Measurements from ENCODE around the gene EDC3.

EDC3 gene

DNA sequence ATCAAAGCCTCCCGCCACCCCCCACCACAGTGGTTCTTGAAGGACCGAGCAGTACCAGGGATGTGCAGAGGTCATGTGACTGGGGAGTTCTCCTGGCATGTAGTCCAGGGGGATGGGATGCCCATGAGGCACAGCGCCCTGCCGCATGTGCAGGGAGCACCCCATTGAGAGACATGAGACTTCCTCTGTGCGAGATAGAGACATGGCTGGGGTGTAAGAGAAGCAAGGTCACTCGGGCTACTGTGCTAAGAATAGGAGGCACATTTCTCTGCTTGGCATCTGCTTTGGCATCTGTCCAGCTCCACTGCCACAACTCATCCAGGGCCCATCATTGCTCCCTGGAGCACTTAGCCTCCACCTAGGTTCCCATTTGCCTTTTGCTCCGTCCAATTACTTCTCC, 31.9 kb upstream of the EDC3 start:
- no peak for DNase-seq (ENCODE audit: low read depth)
- TF ChIP-seq, protein P1, sequence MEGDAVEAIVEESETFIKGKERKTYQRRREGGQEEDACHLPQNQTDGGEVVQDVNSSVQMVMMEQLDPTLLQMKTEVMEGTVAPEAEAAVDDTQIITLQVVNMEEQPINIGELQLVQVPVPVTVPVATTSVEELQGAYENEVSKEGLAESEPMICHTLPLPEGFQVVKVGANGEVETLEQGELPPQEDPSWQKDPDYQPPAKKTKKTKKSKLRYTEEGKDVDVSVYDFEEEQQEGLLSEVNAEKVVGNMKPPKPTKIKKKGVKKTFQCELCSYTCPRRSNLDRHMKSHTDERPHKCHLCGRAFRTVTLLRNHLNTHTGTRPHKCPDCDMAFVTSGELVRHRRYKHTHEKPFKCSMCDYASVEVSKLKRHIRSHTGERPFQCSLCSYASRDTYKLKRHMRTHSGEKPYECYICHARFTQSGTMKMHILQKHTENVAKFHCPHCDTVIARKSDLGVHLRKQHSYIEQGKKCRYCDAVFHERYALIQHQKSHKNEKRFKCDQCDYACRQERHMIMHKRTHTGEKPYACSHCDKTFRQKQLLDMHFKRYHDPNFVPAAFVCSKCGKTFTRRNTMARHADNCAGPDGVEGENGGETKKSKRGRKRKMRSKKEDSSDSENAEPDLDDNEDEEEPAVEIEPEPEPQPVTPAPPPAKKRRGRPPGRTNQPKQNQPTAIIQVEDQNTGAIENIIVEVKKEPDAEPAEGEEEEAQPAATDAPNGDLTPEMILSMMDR (IDR thresholded peaks at IDR 0.05; ENCODE audit: low read length, missing control alignments) = no peak
- no peak overlapping the region for H3K4me3 ChIP-seq (replicated peaks; ENCODE audit: low read depth, low read length)

DNA sequence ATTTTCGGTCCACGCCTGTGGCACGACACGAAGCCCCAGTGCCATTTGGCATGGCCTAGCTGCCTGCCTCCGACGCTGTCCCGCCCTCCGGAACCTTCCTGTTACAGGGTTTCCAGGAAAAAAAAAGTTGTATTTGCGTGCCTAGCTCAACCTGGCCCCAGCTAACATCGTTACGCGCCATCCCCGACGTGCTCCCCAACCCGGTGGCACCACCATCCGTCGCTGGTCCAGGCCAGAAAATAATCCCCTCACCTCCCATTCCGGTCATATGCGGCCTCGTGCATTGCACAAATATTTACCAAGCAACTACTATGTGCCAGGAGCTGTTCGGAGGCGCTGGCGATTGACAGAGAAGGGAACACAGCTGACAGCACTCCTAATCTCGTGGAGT, 30.9 kb upstream of the EDC3 start:
- DNase-seq (ENCODE audit: low read depth) = no peak
- TF ChIP-seq, protein P1 (IDR thresholded peaks at IDR 0.05; ENCODE audit: low read length, missing control alignments) = no peak
- H3K4me3 ChIP-seq (replicated peaks; ENCODE audit: low read depth, low read length) = peak overlapping the region; percentile 54

DNA sequence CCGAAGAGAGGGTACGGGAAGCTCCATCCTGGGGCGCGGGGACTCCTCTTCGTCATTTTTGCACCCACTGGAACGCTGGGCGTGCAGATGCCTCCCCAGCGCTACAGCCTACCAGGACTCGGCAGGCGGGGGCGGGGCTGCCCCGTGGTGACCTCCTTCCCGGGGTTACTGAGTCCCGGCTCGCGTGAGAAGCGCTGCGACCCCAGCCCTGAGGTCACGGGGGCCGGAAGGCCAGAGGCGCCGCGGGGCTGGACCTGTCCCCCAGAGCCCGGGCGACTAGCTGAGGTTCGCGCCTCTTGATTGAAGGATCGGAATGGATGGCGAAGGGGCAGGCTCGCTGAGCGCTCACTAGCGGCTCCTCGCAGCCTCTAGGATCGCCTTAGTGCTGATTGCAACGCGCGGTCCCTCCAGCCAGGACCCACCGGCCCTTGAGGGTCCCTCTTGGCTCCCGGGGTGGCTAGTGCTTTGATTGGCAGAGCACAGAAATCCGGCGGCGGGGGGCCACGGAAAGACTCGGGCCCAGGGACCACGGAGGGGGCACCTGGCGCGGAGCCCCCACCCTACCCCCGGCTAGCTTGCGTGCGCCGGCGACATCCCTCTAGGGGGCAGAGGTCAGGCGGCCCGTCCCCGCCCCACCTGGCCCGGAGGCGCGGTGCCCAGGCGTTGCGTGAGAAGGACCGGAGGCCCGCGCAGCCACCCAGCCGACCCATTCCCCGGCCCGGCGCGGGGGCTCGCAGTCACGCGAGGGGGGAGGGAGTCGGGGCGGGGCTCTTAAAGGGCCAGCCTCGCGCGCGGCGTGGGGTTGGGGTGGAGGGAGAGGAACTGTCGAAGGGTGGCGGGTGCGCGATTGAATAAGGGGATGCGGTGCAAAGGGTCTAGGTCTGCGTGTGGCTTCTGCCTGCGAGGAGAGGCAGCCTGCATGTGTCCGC, 30.3 kb upstream of the EDC3 start:
- TF ChIP-seq, protein P1 (IDR thresholded peaks at IDR 0.05; ENCODE audit: low read length, missing control alignments) = no peak
- peak overlapping the region; percentile 54 for H3K4me3 ChIP-seq (replicated peaks; ENCODE audit: low read depth, low read length)
- peak; percentile 8 for DNase-seq (ENCODE audit: low read depth)

DNA sequence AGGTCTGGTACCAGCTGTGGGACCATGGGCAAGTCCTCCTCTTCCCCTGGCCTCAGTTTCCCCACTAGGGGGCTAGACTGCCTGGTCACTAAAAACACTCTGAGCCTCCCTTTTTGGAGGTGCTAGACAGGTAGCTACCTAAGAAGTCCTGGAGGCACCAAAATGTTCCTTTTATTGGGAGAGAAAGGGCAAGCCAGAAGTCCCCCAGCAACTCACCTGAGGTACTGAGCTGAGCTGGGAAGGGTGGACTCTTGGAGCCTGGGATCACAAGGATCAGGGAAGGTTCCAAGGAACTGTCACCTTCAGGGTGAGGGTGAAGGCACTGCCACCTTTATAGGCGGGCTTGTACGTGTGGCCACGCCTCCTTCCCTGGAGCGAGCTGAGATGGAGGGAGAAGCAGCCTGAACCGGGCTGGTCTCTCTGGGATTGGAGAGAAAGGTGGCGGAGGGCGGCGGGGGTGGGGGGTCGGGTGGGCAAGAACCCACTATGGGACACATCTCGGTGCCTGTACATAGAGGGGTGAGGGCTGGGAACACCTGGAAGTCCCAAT, 29.5 kb upstream of the EDC3 start, which contains the start of gene CYP1A1:
Gene CYP1A1 (minus strand): TSS at position 304 of the 550 bp plus-strand sequence. CDS start 2,431 bp downstream, outside the sequence.
- no peak for DNase-seq (ENCODE audit: low read depth)
- TF ChIP-seq, protein P1 (IDR thresholded peaks at IDR 0.05; ENCODE audit: low read length, missing control alignments) = no peak
- peak within 1 kb of the TSS; percentile 54 for H3K4me3 ChIP-seq (replicated peaks; ENCODE audit: low read depth, low read length)

DNA sequence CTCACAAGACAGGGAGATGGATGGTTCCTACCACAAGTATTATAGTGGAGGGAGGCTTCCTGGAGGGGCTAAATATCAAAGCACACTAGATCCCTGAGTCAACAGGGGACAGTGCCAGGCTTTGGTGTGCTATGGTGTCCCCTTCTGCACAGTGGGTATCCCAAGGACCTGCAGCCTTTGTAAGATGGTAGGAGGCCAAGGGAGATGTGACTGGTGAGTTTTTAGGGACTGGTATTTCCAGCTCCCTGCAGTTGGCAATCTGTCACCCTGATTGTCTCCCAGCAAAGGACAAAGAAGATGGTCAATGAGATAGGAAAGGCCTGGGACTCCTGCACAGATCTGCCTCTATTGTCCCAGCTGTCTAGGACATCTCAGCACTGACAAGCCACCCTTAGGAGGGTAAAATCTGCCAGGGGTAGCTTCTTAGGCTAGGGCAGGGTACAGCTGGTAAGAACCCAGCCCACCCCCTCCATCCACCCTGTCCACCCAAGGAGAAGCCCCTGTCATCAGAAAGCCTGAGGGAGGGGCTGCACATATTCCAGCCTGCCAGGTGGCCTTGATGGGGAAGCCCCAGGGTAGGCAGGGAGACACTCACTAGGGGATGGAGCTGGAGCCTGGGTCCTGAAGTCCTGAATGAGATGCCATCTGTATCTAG, 28.9 kb upstream of the EDC3 start:
- no peak for DNase-seq (ENCODE audit: low read depth)
- TF ChIP-seq, protein P1 (IDR thresholded peaks at IDR 0.05; ENCODE audit: low read length, missing control alignments) = no peak
- no peak overlapping the region for H3K4me3 ChIP-seq (replicated peaks; ENCODE audit: low read depth, low read length)

DNA sequence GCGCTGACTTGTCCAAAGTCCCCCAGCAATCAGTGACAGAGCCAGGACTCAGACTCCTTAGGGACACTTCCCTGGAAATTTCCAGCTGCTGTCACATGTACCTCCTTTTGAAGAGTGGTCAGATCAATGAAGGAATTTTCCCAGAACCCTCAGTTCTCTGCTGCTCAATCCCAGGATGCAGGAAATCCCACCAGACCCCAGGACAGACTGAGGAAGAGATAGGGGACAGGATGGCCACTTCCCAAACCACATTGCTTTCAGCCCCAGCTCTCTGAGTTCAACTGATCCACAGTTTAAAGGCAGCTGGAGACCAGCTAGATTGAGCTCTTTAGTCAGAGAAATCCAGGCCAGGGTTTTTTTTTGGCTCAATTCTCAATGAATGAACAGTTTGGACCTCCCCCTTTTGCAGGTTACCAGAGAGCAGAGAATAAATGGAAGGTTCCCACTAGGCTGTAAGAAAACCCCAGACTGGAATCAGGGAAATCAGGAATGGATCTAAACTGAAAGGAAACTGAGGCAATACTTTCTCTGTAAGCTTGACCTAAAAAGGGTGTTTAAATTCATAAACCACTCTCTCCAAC, 28.0 kb upstream of the EDC3 start:
- peak; percentile 64 for DNase-seq (ENCODE audit: low read depth)
- TF ChIP-seq, protein P1 (IDR thresholded peaks at IDR 0.05; ENCODE audit: low read length, missing control alignments) = no peak

More for the DNA sequence above, 28.0 kb upstream of the EDC3 start:
- H3K4me3 ChIP-seq (replicated peaks; ENCODE audit: low read depth, low read length) = no peak overlapping the region

All from fibroblast of pulmonary artery (primary cell).